Osteocyte (in vitro differentiated cells): ENCODE measurements around the gene TOB2. TPM values are rescaled to one million over a fixed set of nuclear protein-coding genes. Genes with fewer than 3 reads are reported as not detected.

Experiments
- DNase-seq: peaks from one replicate; pipeline ENCODE4 v3.0.0; 2021; ENCODE audit warnings: mixed read lengths; ENCODE audit not compliant: unreplicated experiment; ENCODE audit errors: extremely low spot score
- H3K27ac Mint-ChIP-seq: one replicate; pipeline ENCODE4 v1.8.0; 2021; ENCODE audit warnings: mild to moderate bottlenecking, mixed read lengths; ENCODE audit not compliant: unreplicated experiment
- H3K27me3 Mint-ChIP-seq: one replicate; pipeline ENCODE4 v1.8.0; 2021; ENCODE audit warnings: mixed read lengths; ENCODE audit not compliant: unreplicated experiment
- H3K36me3 Mint-ChIP-seq: one replicate; pipeline ENCODE4 v1.8.0; 2021; ENCODE audit warnings: mixed read lengths; ENCODE audit not compliant: unreplicated experiment
- H3K4me1 Mint-ChIP-seq: one replicate; pipeline ENCODE4 v1.8.0; 2021; ENCODE audit warnings: mixed read lengths; ENCODE audit not compliant: unreplicated experiment
- H3K4me3 Mint-ChIP-seq: one replicate; pipeline ENCODE4 v1.8.0; 2021; ENCODE audit warnings: mild to moderate bottlenecking, moderate library complexity, mixed read lengths; ENCODE audit not compliant: unreplicated experiment
- H3K9me3 Mint-ChIP-seq: one replicate; pipeline ENCODE4 v1.8.0; 2021; ENCODE audit warnings: mixed read lengths; ENCODE audit not compliant: unreplicated experiment
- total RNA-seq: library from RNA; stranded (reverse); gene quantifications from 2 replicates; pipeline ENCODE4 v1.2.1, GENCODE V29; 2021
- TF ChIP-seq, protein P1 (sequence below): fragments of 200-600 bp; sonication (generic); IDR thresholded peaks from 2 replicates; pipeline ENCODE4 v1.5.0; 2021; ENCODE audit warnings: antibody characterized with exemption, mild to moderate bottlenecking, moderate library complexity

TOB2 gene
- total RNA-seq, 1 donor from 2014 or later: 44.5 TPM

DNA sequence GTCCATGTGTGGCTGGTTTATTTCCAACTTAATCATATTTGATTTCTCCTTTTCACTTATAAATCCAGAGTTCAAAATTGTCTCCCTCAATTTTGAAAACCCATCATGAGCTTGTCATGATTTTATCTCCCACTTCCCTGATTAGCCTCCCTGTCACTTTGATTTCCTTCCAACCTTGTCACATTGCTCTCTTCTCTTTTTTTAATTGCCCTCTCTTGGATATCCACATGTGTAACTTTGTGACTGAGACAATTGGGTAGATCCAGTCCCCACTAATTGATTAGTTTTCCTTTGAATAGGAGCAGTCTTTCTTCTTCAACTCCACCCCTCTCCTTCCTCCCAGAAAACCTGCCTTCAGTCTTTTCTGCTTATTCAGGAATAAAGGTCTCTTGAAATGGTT is 62.5 kb downstream of the TOB2 start:
- no peaks in the 10 kb centered on the region for H3K9me3 Mint-ChIP-seq
- H3K36me3 Mint-ChIP-seq: peaks cover 7% of the 10 kb centered on the region
- peaks cover 15% of the 10 kb centered on the region for H3K4me1 Mint-ChIP-seq
- H3K4me3 Mint-ChIP-seq: no peak overlapping the region
- TF ChIP-seq, protein P1, sequence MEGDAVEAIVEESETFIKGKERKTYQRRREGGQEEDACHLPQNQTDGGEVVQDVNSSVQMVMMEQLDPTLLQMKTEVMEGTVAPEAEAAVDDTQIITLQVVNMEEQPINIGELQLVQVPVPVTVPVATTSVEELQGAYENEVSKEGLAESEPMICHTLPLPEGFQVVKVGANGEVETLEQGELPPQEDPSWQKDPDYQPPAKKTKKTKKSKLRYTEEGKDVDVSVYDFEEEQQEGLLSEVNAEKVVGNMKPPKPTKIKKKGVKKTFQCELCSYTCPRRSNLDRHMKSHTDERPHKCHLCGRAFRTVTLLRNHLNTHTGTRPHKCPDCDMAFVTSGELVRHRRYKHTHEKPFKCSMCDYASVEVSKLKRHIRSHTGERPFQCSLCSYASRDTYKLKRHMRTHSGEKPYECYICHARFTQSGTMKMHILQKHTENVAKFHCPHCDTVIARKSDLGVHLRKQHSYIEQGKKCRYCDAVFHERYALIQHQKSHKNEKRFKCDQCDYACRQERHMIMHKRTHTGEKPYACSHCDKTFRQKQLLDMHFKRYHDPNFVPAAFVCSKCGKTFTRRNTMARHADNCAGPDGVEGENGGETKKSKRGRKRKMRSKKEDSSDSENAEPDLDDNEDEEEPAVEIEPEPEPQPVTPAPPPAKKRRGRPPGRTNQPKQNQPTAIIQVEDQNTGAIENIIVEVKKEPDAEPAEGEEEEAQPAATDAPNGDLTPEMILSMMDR: no peak
- H3K27ac Mint-ChIP-seq: no peak overlapping the region
- DNase-seq: no peak
- no peaks in the 10 kb centered on the region for H3K27me3 Mint-ChIP-seq

Other genes with a start within 250 kb of the TOB2 start
- gene L3MBTL2, start 241.5 kb downstream of the TOB2 start, total RNA-seq: 25.9 and 26.4 TPM in 2 replicates
- 0.43 TPM in 1 of 2 replicates, not detected in the other for gene CHADL, start 205.9 kb downstream of the TOB2 start, total RNA-seq
- 49.0 and 49.7 TPM in 2 replicates for gene RANGAP1, start 160.6 kb downstream of the TOB2 start, total RNA-seq
- gene ZC3H7B, start 145.3 kb downstream of the TOB2 start, total RNA-seq: 82.8 and 85.0 TPM in 2 replicates
- 5.7 and 6.8 TPM in 2 replicates for gene TEF, start 64.9 kb downstream of the TOB2 start, total RNA-seq
- gene PHF5A, start 21.9 kb upstream of the TOB2 start, total RNA-seq: 29.0 and 30.9 TPM in 2 replicates
- gene ACO2, start 22.3 kb upstream of the TOB2 start, total RNA-seq: 71.8 and 77.3 TPM in 2 replicates
- 38.2 and 39.7 TPM in 2 replicates for gene POLR3H, start 97.7 kb upstream of the TOB2 start, total RNA-seq
- 5.2 and 5.3 TPM in 2 replicates for gene CSDC2, start 114.2 kb upstream of the TOB2 start, total RNA-seq
- 49.7 and 49.8 TPM in 2 replicates for gene PMM1, start 143.0 kb upstream of the TOB2 start, total RNA-seq
- gene DESI1, start 174.2 kb upstream of the TOB2 start, total RNA-seq: 26.2 and 29.9 TPM in 2 replicates
- 211 and 218 TPM in 2 replicates for gene XRCC6, start 174.5 kb upstream of the TOB2 start, total RNA-seq
- 126 and 128 TPM in 2 replicates for gene SNU13, start 242.1 kb upstream of the TOB2 start, total RNA-seq